GDM1 (cell line): Measurements from ENCODE around the gene STX11.

Source experiments
- DNase-seq: peaks from one replicate; lab custom pipeline; 2025; lab: John Stamatoyannopoulos, UW

Gene STX11

DNA sequence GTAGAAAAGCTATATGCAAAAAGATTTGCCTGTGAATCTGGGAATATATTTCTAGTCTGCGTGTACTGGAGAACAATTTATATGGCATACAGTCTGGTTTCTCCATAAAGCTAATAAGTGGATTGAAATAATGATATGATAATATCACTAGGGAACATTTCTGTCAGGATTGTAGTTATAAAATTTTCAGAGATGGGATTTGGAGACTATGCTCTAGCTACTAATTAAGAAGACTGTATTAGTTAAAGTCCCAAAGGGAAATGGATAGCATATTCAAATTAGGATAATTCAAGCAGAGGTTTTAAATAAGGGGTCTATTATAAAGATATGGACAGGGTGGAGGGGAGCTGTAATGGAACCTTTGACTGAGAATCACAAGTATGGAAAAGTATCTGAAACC, 7.2 kb upstream of the STX11 start:
- DNase-seq, result no peak

DNA sequence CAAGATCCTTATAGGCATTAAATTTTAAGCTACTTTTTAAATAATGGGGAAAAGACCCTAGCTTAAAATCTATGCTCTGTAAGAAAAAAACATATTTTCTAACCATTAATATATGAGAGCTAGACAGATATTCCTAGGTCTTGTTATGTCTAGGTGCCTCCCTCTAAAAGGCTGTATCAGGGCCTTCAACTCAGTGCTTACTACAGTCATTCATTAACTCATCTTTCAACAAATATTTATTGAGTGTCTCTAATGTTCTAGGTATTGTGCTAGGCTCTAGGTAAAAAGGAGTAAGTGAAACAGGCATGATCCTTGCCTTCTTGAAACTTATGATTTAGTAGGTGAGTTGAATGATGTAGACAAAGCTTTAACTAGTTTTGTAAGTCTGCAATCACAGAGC, 6.4 kb upstream of the STX11 start:
- no peak for DNase-seq

DNA sequence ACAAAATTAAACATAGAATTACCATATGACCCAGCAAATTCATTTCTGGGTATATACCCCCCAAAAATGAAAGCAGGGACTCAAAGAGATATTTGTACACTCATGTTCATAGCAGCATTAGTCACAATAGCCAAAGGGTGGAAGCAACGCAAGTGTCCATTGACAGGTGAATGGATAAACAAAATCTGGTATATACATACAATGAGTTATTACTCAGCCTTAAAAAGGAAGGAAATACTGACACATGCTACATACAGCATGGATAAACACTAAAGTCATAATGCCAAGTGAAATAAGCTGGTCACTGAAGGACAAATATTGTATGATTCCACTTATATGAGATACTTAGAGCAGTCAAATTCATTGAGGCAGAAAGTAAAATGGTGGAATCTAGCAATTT, 5.3 kb upstream of the STX11 start:
- DNase-seq, result no peak

DNA sequence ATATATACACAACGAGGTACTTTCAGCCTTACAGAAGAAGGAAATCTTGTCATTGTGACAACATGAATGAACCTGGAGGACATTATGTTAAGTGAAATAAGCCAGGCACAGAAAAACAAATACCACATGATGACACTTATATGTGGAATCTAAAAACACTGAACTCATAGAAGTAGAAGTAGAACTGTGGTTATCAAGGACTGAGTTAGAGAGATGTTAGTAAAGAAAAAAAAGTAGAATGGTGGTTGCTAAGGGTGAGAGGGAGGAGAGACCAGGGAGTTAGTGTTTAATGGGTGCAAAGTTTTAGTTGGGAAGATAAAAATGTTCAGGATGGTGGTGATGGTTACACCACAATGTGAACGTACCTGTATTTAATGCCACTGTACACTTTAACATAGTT, 4.8 kb upstream of the STX11 start:
- DNase-seq, result no peak

DNA sequence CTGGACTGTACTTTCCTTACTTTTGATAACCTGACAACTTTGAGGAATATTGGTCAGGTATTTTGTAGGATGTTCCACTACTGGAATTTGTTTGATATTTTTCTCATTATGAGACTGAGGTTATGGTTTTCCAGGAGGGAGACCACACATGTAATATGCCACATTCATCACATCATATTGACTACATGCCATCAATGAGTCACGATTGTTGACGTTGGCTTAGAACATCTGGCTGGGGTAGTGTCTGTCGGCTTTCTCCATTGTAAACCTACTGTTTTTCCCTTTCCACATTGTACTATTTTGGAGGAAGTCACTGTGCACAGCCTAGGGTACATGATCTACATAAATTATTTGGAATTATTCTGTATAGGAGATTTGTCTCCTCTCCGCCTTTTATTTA, 1.4 kb upstream of the STX11 start:
- DNase-seq, result no peak

DNA sequence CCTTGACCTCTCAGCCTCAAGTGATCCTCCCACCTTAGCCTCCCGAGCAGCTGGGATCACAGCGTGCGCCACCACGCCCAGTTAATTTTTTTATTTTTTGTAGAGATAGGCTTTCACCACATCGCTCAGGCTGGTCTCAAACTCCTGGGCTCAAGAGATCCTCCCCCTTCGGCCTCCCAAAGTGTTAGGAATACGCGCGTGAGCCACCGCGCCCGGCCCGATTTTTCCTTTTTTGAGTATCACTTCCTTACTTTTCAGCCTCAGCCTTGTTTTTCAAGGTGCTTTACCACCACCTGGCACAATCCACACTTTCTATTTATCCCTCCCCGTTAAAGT, 791 bp upstream of the STX11 start:
- DNase-seq, result no peak

DNA sequence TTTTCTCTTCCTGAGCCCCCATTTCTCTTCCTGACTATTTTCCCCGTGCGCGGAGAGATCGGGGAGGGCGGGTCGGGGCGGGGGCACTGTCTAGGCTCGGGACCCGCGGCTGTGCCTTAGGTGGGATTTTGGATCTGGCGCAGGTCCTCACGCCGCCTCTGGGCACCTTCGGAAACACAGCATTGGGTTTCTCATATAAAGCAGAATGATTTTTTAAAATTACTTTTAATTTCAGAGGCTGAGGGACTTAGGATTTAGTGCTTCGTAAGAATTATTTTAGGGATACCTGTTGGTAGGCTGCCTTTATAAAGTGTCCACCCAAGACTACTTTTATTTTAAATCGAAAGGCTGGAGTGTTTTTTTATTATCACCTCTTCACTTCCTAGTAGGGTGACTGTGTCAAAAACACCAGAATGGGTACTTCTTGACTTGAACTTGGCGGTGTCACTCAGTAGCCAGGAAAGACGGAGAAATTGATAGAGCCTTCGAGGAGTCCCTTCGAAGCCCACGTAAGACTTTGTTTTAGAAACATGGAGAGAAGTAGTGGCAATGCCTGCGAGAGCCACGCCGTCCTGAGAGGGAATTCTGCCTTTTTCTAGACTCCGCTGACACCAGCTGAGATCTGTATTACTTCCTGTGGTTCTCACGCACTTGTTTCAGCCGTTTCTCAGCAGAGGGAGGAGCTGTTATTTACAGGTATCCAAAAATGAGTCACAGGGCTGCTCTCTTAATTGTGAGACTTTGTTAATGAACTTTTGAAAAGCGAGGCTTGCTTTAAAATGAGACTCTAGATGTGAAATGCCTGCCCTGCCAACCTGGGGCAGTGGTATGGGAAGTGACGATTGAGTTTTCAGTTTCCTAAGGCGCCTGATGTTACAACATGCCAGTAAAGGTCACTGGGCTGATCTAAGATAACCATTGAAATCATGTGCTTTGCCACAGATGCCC, 667 bp downstream of the STX11 start:
- DNase-seq, result no peak

DNA sequence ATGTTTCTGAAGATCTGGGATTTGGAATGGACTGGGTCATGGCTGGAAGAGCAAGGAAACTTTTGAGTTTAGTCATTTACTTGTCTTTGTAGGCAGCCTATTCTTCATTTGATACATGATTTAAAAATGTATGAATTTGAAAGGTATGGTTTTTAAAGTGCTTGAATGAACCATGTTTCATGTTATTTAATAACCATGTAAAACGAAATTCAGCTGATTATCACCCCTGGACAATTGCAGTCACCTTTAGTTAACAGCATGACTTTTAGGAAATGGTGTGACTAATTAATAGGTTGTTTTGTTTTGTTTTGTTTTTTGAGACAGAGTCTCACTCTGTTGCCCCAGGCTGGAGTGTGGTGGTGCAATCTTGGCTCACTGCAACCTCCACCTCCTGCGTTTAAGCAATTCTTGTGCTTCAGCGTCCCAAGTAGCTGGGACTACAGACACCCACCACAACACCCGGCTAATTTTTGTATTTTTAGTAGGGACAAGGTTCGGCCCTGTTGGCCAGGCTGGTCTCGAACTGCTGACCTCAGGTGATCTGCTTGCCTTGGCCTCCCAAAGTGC, 2.1 kb downstream of the STX11 start:
- DNase-seq, result no peak

DNA sequence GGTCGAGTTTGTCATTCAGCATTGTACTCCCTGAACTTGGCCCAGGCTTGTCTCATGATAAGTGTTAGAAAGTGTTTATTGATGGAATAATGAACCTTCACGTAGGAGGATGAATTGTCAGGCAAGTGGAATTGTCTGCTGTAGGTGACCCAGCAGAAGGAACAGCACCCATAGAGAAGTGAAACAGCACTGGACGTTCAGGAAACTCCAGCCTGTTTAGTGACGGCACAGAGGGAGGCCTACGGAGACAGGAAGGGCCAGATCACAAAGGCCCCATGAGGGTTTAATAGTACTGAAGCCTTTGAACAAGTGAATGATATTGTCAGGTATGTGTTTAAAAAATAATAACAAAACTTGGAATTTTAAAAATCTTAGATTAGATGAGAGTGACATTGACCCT, 2.9 kb downstream of the STX11 start:
- no peak for DNase-seq

DNA sequence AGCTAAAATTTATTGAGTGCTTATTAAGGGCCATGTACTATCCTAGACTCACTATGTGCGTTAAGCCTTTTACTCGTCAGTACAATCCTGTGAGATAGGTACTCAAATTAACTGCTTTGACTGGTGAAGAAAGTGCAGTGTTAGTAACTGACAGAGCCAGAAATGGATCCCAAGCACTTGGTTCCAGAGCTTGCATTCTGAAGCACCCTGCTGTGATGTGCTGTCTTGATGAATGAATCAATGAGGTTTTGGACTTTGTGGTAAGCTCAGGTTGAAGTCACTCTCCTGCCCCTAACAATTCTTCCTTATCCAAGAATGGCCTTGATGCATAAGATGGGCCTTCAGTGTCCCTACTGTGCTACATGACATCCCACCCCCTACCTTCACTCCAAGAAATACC, 3.7 kb downstream of the STX11 start:
- DNase-seq, result no peak

DNA sequence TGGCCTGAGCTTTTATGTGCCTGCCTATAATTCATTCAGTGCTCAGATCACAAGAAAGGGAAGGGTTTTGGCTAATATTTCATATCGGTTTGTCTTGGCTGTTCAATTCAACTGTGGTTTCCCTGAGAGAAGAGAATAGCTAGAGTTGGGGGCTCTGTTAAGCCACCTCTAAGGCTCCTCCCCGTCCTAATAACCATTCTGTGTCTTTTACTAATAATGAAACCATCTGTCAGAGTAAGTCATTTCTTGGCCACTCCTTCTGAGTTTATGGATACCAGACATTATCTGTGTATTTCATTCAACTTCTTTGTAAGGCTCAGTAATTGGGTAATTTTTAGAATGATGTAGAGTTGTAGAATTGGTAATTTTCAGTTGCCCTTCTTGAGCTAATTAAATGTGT, 5.2 kb downstream of the STX11 start:
- DNase-seq, result no peak

DNA sequence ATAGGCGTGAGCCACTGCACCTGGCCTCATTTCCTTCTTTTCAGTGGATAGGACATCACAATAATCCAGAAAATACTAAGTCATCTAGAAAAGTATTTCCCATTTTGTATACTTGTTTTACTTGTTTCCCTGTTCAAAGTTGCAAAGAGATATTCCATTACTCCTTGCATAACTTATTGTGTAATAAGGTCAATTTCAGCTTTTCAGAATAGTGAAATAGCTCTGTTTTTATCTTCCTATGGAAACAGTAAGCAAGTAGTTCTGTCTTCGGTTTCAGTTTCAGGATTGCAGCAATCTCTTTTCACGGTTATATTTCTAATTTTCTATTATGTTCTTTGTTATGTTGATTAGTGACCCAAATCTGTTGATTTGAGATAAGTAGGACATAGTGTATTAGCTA, 6.0 kb downstream of the STX11 start:
- DNase-seq, result no peak

DNA sequence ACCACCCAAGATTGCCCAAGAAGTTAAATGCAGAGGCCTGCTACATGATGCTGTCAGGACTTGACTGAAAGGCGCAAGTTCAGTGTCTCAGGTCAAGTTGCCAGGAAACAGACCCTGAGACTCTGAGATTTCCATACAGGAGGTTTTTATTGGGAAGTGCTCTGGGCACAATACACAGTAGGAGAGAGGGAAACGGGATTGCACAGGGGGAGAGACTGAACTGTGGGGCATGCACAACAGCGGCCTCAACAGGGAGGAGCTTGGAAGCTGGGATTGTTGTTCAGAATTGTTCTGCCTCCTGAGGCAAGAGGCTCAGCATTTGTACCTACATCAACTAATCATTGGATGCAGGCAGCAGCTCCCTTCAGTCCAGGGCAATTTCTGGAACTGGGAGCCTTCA, 6.7 kb downstream of the STX11 start:
- no peak for DNase-seq

DNA sequence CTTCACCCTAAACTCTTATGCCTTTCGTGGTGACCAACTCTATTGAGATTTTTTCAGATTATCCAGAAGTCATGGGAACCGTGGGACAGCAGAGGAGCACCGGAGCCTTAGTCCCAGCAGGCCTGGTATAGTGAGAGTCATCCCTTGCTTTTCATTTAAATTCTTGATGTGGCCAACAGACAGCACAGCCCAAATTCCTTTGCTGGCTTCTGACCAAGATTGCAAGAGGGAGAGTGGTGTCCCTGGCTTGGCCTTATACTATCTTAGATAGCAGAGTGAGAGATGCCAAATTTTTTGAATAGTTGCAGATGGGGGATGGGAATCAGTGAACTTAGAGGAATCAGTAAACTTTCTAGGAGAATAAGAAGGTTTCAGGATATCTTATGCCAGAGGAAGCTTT, 7.8 kb downstream of the STX11 start:
- no peak for DNase-seq

DNA sequence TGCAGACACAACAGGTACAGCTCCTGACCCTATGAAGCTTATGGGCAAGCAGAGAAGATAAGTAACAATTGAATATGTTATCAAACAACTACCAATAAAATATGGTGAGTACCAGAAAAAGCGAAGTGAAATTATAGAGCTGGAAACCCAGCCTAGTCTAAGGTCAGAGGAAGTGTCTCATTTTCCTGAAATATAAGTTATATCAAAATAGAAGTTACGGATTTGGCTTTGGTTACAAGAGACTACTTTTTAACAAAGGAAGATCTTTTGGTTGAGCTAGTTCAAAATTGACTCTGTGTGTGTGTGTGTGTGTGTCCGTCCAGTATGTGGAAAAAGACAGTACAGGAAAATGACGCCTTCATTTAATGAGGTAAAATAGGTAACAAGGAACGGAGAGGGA, 8.9 kb downstream of the STX11 start:
- DNase-seq, result no peak

DNA sequence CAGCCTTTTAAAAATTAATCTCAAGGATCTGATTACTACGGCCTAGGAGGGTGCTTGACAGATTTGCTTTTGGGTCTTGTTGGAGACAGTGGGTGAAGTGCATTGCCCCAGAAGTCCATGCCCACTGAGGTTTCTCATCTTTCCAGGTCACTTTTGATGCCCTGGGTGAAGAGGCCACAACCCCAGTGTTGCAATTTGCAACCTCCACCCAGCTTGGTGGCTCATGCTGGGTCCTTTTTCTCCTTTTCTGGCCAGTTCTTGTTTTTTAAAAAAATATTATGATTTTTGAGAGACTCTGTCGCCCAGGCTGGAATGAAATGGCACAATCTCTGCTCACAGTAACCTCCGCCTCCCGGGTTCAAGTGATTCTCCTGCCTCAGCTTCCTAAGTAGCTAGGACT, 9.4 kb downstream of the STX11 start:
- no peak for DNase-seq

DNA sequence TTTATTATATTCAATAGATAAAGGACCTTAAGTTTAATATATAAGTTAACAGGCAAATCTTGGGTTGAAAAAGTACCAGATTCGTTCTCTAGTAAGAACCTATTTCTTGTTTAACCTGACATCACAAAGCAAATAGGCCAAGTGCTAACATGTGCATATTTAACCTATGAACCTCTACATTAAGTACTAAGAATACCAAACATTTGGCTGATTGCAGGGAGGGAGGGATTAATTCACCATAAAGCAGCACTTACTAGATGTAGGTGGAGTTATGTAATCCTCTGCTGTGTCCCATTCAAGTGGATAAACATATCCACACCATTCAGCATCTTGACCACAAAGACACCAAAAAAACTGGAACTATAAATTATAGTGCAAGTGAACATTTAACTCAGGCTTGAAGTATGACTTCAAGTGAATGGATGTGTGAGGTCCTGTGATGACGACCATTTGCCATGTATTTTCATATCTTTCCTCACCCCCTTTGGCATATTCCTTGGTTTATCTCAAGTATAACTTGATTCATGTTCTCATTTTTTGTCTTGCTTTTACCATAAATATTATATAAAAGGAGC, 10.2 kb downstream of the STX11 start:
- DNase-seq, result no peak

DNA sequence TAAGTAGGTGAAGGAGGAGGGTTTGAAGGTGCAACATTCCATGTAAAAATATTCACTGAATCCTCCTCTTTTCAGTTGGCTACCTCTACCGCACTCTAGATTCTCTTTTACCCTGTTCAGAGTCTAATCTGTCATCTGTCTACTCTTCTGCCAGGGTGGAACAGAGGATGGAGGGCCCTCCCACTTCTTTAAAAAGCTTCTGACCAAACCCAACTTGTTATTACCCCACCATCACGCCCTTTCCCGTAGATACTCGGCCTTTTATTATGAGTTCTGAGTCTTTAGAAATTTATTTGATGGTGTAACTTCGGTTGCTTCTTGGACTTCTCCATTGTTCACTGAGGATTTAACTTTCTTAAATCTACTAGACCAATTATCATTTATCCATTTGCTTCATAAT, 11.7 kb downstream of the STX11 start:
- DNase-seq, result no peak

DNA sequence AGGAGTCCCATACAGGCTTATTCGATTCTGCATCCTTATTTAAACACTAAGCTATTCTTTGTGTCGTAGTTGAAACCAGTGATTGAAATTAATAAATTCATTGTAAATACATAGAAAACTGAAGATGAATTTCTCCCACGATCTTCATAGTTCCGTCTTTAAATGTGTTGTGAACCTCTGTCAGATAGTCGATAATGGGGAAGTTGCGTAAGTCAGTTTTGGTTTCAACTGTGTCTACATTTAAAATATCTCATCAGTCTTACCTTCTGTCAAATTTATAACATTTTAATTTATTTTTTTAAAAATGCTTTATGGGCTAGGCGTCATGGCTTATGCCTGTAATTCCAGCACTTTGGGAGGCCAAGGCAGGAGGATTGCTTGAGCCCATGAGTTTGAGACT, 12.7 kb downstream of the STX11 start:
- DNase-seq, result no peak

DNA sequence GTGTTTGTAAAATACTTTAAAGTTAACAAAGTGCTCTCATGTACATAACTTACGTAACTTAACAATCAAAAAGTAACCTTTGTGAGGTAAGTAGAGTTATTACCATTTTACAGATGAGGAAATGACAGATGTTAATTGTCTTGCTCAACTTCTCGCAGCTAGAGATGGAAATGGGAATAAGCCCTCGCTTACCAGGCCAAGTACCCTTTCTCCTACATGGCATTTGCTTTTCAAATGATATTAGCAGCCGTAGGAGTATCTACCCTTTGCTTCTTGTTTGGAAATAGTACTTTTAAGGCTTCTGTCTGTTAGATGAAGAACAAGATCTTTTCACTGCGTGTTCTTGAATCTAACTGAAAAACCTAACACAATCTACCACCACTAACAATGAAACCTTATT, 15.5 kb downstream of the STX11 start:
- DNase-seq, result no peak

DNA sequence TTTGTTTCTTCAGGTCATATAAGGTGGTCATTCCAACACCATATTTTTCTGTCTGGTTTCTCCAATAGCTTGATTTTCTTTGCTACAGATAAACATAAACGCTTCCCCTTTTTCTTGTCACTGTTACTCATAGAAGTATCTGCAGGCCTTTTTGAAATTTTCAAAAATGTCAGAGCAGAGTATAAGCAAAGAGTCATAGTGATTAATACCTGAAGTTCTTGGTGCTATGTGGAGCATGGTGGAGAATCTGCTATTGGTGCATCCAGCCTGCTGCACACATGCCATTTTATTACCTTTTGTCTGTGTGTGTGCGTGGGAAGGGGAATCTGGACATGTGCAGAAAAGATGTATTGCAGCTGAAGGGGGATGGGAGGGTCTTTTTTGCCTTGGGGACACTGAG, 19.7 kb downstream of the STX11 start:
- DNase-seq, result no peak

DNA sequence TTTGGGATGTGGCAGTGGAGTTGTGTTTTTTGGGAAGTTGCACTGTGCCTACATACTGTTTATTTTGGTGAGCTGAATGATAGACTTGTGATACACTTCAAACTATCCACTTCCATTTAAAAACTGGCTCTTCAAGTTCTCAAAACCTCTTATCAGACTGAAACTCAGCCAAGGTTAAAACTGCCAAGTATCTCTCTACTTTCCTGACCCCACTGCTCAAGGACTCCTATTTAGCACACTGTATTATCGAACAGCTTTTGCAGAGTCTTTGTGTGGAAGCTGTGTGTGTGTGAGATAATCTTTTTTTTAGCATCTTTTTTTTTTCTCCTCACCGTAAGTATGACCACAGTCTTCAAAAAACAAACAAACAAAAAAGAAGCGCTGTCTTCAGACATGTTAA, 21.1 kb downstream of the STX11 start:
- no peak for DNase-seq

DNA sequence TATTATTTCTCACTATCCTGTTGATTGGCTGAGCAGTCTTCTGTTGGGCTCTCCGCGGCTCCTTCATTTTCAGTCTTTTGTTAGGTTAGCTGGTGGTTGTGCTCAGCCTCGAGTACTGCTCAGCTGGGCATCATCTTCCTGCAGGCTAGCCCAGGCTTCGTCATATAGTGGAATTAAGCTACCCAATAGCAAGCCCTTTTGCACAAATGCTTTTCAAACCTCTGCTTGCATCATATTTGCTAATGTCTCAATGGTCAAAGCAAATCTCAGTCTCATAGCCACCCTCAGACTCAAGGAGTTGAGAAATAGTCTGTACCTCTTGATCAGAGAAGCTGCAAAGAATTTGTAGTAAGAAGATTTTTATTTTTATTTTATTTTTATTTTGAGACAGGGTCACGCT, 23.7 kb downstream of the STX11 start:
- DNase-seq, result no peak

DNA sequence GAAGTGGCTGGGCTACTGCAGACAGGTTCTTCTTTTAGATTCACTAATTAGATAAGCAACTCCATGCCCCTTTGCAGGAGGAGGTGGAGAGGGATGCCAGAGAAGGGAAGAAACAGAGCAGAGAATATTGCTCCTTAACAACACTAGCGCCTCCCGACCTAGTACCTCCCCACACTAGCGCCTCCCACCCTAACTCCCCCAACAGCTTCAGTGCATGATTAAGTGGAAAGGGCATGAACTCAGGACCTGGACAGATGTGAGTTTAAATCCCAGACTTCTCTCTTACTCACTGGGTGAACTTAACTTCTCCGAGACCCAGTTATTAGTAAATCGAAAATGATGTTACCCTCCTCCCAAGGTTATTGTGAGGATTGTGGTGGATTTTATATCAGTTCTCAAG, 25.7 kb downstream of the STX11 start:
- DNase-seq, result no peak
